ENCODE results near the gene MYO7A. TPM values are rescaled to one million over a fixed set of nuclear protein-coding genes. Genes with fewer than 3 reads are reported as not detected.

MYO7A gene
- total and polyA plus RNA-seq, 2 of the 4 experiments (the other 2 are of a cell fraction), result 0.02 TPM; not detected in 1

DNA sequence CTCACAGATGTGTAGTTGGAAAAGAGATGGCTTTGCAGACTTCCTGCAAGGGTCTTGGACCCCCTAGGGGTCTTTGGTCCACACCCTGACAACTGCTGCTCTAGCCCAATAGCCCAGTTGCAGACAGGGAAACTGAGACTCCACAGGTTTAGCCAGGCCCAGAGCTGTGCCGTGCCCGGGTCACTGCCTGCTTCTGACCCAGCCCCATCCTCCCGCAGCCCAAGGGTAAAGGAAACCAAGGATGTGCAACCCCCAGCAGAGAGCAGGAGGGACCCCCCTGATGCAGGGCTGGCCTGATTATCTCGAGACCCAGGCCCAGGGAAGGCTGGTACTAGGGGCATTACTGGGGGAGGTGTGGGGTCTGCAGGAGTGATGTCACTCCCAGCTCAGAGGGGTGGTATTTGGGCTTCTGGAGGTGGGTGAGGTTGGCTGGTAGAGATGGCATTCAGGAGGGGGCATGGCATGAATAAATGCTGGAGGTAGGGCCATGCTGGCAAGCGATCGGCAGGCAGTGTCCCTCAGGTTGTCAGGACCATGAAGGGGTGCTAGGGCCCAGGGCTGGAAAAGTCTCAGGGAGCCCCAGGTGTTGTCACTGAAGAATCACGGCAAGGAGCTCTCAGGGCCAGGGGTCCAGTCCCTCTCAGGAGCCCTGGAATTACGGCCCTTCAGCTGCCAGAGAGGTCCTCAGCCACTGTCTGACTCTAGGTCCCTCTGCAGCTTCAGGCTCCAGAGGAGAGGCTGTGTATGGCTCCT is 21.1 kb downstream of the MYO7A start:
- intact Hi-C loops (cut with micrococcal nuclease), result no loop called here
- H3K27ac ChIP-seq (ENCODE audit: insufficient read depth, low read length), result no peak overlapping the region
- H3K4ac ChIP-seq (ENCODE audit: low read depth, low read length), result no peak overlapping the region
- H2BK120ac ChIP-seq (ENCODE audit: low read depth, low read length), result no peak overlapping the region
- no peak overlapping the region for H3K23ac ChIP-seq (ENCODE audit: low read depth, low read length)
- no TSS peak for BruUV-seq (replicated peaks)
- no peak overlapping the region for H2AFZ ChIP-seq (replicated peaks; ENCODE audit: low read length, poor library complexity)
- 77% methylated on average over 5 of the region's 8 CpGs; no CpG with 5 or more reads in 1 of the 2 experiments for WGBS, 2 experiments (ENCODE audit: extremely low coverage in 2 of 2, insufficient read length in 1 of 2)
- H3K4me3 ChIP-seq (ENCODE audit: insufficient read depth, low read depth, low read length), result no peak overlapping the region
- no peaks in the 10 kb centered on the region for H3K79me1 ChIP-seq (ENCODE audit: low read depth in 1 of 2, low read length in 2 of 2)
- H2BK20ac ChIP-seq (ENCODE audit: low read depth, low read length), result no peak overlapping the region
- no peak for ATAC-seq (ENCODE audit: low read depth)
- TF ChIP-seq RFX5 (IDR thresholded peaks at IDR 0.05; ENCODE audit: low read depth, low read length), result no peak
- dilution Hi-C loops (cut with HindIII; ENCODE audit: low sequenced_read_pairs, unreplicated experiment), result no loop called here
- no peak overlapping the region for H3K9ac ChIP-seq (ENCODE audit: low read depth, low read length)
- H4K8ac ChIP-seq (ENCODE audit: low read depth in 2 of 2, low read length in 2 of 2), result no peak overlapping the region
- H2AK9ac ChIP-seq (replicated peaks; ENCODE audit: low read depth, low read length, poor library complexity), result no peak overlapping the region
- in situ Hi-C loops (cut with MboI; ENCODE audit: low sequenced_read_pairs), result no loop called here
- H2AK5ac ChIP-seq (ENCODE audit: low read depth, low read length), result no peak overlapping the region
- no peaks in the 10 kb centered on the region for H3K36me3 ChIP-seq (ENCODE audit: control insufficient read depth, insufficient read depth, low read length)
- H2BK15ac ChIP-seq (ENCODE audit: low read depth, low read length), result no peak overlapping the region
- no peak overlapping the region for H4K91ac ChIP-seq (ENCODE audit: insufficient read depth, low read depth, low read length)
- H3K9me3 ChIP-seq (ENCODE audit: control insufficient read depth, insufficient read depth, low read length), result no peaks in the 10 kb centered on the region
- H3K18ac ChIP-seq (ENCODE audit: low read depth, low read length), result no peak overlapping the region
- H3K14ac ChIP-seq (replicated peaks; ENCODE audit: low read depth, low read length), result no peak overlapping the region
- POLR2A ChIA-PET (ENCODE audit: unreplicated experiment), result no interaction called here
- no peak overlapping the region for H3K4me2 ChIP-seq (ENCODE audit: low read depth, low read length)
- H4K20me1 ChIP-seq (ENCODE audit: insufficient read depth, low read length), result no peaks in the 10 kb centered on the region
- DNase-seq, result no peak
- no peak overlapping the region for H4K5ac ChIP-seq (ENCODE audit: low read depth, low read length)
- H3K4me1 ChIP-seq (ENCODE audit: control insufficient read depth, insufficient read depth, low read length), result no peaks in the 10 kb centered on the region
- H3K27me3 ChIP-seq (ENCODE audit: control insufficient read depth, insufficient read depth, low read length), result peaks cover 62% of the 10 kb centered on the region
- H2BK5ac ChIP-seq (ENCODE audit: low read depth, low read length, poor library complexity, severe bottlenecking), result no peak overlapping the region
- CTCF ChIA-PET, result no interaction called here
- no peaks in the 10 kb centered on the region; the same call in 1 of the 2 replicates for H3K9me1 ChIP-seq (ENCODE audit: insufficient read depth, low read length)
- no peak overlapping the region for H3K56ac ChIP-seq (ENCODE audit: extremely low read depth, insufficient read depth, low read length)
